ENCODE results near the gene GPR78.
A peak's percentile ranks its signal among the peaks of the same experiment; 100 is the strongest.

The GPR78 gene

GRCh38 chr4:8594097-8595038 is 14.2 kb downstream of the GPR78 start:
- H3K9me3 ChIP-seq (ENCODE audit: low read length), result no peaks in the 10 kb centered on the region
- no peaks in the 10 kb centered on the region for H3K4me1 ChIP-seq (ENCODE audit: insufficient read depth, low read length, severe bottlenecking)
- H3K36me3 ChIP-seq (ENCODE audit: insufficient read depth, low read length), result no peaks in the 10 kb centered on the region
- no peaks in the 10 kb centered on the region for H3F3A ChIP-seq (ENCODE audit: insufficient read depth, low read length)
- H3K79me2 ChIP-seq (ENCODE audit: insufficient read depth, low read length), result no peaks in the 10 kb centered on the region
- no peak overlapping the region for H3K4me3 ChIP-seq (ENCODE audit: low read depth, low read length, poor library complexity, severe bottlenecking)
- peak; percentile 48; the same call in 1 of the 2 replicates for TF ChIP-seq CTCF (IDR thresholded peaks at IDR 0.05; ENCODE audit: low read length)
- no peak for TF ChIP-seq EZH2 (IDR thresholded peaks at IDR 0.05; ENCODE audit: borderline replicate concordance, low read length)
- no peak overlapping the region for H2AFZ ChIP-seq (ENCODE audit: low read length)
- H3K4me2 ChIP-seq (ENCODE audit: low read length), result no peak overlapping the region
- no peaks in the 10 kb centered on the region for H4K20me1 ChIP-seq (ENCODE audit: insufficient read depth, low read length)
- H3K27ac ChIP-seq (ENCODE audit: low read depth, low read length, poor library complexity, severe bottlenecking), result no peak overlapping the region
- H3K9me2 ChIP-seq (ENCODE audit: low read depth, low read length), result no peaks in the 10 kb centered on the region
- H3K27me3 ChIP-seq (ENCODE audit: insufficient read depth, low read length), result no peaks in the 10 kb centered on the region
- H3K9ac ChIP-seq (ENCODE audit: low read length), result no peak overlapping the region

- no peak for TF ChIP-seq EZH2 (IDR thresholded peaks at IDR 0.05; ENCODE audit: borderline replicate concordance, low read length)
- TF ChIP-seq CTCF (IDR thresholded peaks at IDR 0.05; ENCODE audit: low read length), result no peak
- Histone ChIP-seq H3K27ac (ENCODE audit: low read depth, low read length, poor library complexity, severe bottlenecking) (no peak overlapping the region), H3K36me3 (ENCODE audit: insufficient read depth, low read length) (no peaks in the 10 kb centered on the region), H3F3A (ENCODE audit: insufficient read depth, low read length) (no peaks in the 10 kb centered on the region), H3K79me2 (ENCODE audit: insufficient read depth, low read length) (no peaks in the 10 kb centered on the region), H2AFZ (ENCODE audit: low read length) (no peak overlapping the region), H3K27me3 (ENCODE audit: insufficient read depth, low read length) (no peaks in the 10 kb centered on the region), H3K9ac (ENCODE audit: low read length) (no peak overlapping the region), H3K4me3 (ENCODE audit: low read depth, low read length, poor library complexity, severe bottlenecking) (no peak overlapping the region), H3K9me3 (ENCODE audit: low read length) (no peaks in the 10 kb centered on the region), H3K9me2 (ENCODE audit: low read depth, low read length) (no peaks in the 10 kb centered on the region), H3K4me2 (ENCODE audit: low read length) (no peak overlapping the region), H3K4me1 (ENCODE audit: insufficient read depth, low read length, severe bottlenecking) (no peaks in the 10 kb centered on the region), H4K20me1 (ENCODE audit: insufficient read depth, low read length) (no peaks in the 10 kb centered on the region)
Observed at GRCh38 chr4:8595237-8596087, 15.3 kb downstream of the GPR78 start.

- Histone ChIP-seq H3K79me2 (ENCODE audit: insufficient read depth, low read length) (no peaks in the 10 kb centered on the region), H3K9me2 (ENCODE audit: low read depth, low read length) (no peaks in the 10 kb centered on the region), H3K36me3 (ENCODE audit: insufficient read depth, low read length) (no peaks in the 10 kb centered on the region), H3K4me1 (ENCODE audit: insufficient read depth, low read length, severe bottlenecking) (no peaks in the 10 kb centered on the region), H3F3A (ENCODE audit: insufficient read depth, low read length) (no peaks in the 10 kb centered on the region), H2AFZ (ENCODE audit: low read length) (no peak overlapping the region), H3K27ac (ENCODE audit: low read depth, low read length, poor library complexity, severe bottlenecking) (no peak overlapping the region), H4K20me1 (ENCODE audit: insufficient read depth, low read length) (no peaks in the 10 kb centered on the region), H3K9me3 (ENCODE audit: low read length) (no peaks in the 10 kb centered on the region), H3K9ac (ENCODE audit: low read length) (no peak overlapping the region), H3K27me3 (ENCODE audit: insufficient read depth, low read length) (no peaks in the 10 kb centered on the region), H3K4me3 (ENCODE audit: low read depth, low read length, poor library complexity, severe bottlenecking) (no peak overlapping the region), H3K4me2 (ENCODE audit: low read length) (no peak overlapping the region)
- TF ChIP-seq EZH2 (IDR thresholded peaks at IDR 0.05; ENCODE audit: borderline replicate concordance, low read length), result no peak
- TF ChIP-seq CTCF (IDR thresholded peaks at IDR 0.05; ENCODE audit: low read length), result no peak
Observed at GRCh38 chr4:8596891-8597290, 16.7 kb downstream of the GPR78 start.

Measured in OCI-LY1 (cell line).